HEK293 (cell line): Measurements from ENCODE around the gene ZC3H12C.

Source experiments
- CTCF ChIA-PET: fragments of 350-600 bp; formaldehyde crosslinking; extraction: SDS; loops from one replicate; lab custom pipeline; 2021; ENCODE audit warnings: antibody characterized with exemption; lab: Yijun Ruan, JAX
- POLR2A ChIA-PET: fragments of 300-600 bp; formaldehyde crosslinking; extraction: SDS; loops from one replicate; lab custom pipeline; 2020; ENCODE audit warnings: antibody characterized with exemption, inconsistent platforms; lab: Yijun Ruan, JAX
- H3K27ac ChIP-seq: fragments of 200-500 bp; sonication (Bioruptor generic); 2 replicates; pipeline ENCODE4 v1.5.1; 2014; ENCODE audit warnings: low read depth, low read length, control low read depth, inconsistent platforms; ENCODE audit errors: extremely low read depth
- H3K36me3 ChIP-seq, 2 experiments: fragments of 200-500 bp in 1 of 2; sonication (Bioruptor generic) in 1 of 2; 1 replicate in 1 of 2; 2 replicates in 1 of 2; pipeline ENCODE4 v1.5.1; 2014 to 2017; ENCODE audit warnings: inconsistent platforms in 2 of 2, low read length in 2 of 2; ENCODE audit not compliant: control insufficient read depth in 2 of 2, insufficient read depth in 1 of 2
- H3K4me1 ChIP-seq: fragments of 200-500 bp; sonication (Bioruptor generic); 2 replicates; pipeline ENCODE4 v1.5.1; 2014; ENCODE audit warnings: mild to moderate bottlenecking, low read length, inconsistent platforms; ENCODE audit not compliant: control insufficient read depth, insufficient read depth
- H3K4me3 ChIP-seq: 2 replicates; pipeline ENCODE4 v1.5.1; 2011; ENCODE audit warnings: low read depth, mild to moderate bottlenecking, control low read depth, low read length, moderate library complexity
- H3K9me3 ChIP-seq: fragments of 200-500 bp; sonication (Bioruptor generic); 2 replicates; pipeline ENCODE4 v1.5.1; 2014; ENCODE audit warnings: low read depth, low read length, inconsistent platforms; ENCODE audit not compliant: control insufficient read depth, insufficient read depth
- EGR2 ChIP-seq: fragments of 450-650 bp; formaldehyde crosslinking; IDR thresholded peaks from 2 replicates; pipeline ENCODE4 v1.5.1; 2016; ENCODE audit warnings: low read depth, missing biosample characterization, missing genetic modification characterization
- GLIS2 ChIP-seq: fragments of 450-650 bp; formaldehyde crosslinking; IDR thresholded peaks from 2 replicates; pipeline ENCODE4 v1.5.1; 2016; ENCODE audit warnings: missing biosample characterization, missing genetic modification characterization
- HOXD13 ChIP-seq: sonication (generic); formaldehyde crosslinking; IDR thresholded peaks from 2 replicates; pipeline ENCODE4 v1.8.0; 2022; ENCODE audit warnings: missing genetic modification reagents, borderline replicate concordance
- KLF1 ChIP-seq: fragments of 450-650 bp; formaldehyde crosslinking; IDR thresholded peaks from 2 replicates; pipeline ENCODE4 v1.5.1; 2016; ENCODE audit warnings: missing biosample characterization, missing genetic modification characterization
- KLF10 ChIP-seq: fragments of 450-650 bp; IDR thresholded peaks from 2 replicates; pipeline ENCODE4 v1.5.1; 2018; ENCODE audit warnings: missing biosample characterization, mild to moderate bottlenecking, missing genetic modification characterization
- KLF7 ChIP-seq: fragments of 450-650 bp; formaldehyde crosslinking; IDR thresholded peaks from 2 replicates; pipeline ENCODE4 v1.5.1; 2016; ENCODE audit warnings: missing biosample characterization, missing genetic modification characterization, borderline replicate concordance
- KLF8 ChIP-seq: fragments of 450-650 bp; formaldehyde crosslinking; IDR thresholded peaks from 2 replicates; pipeline ENCODE4 v1.5.1; 2016; ENCODE audit warnings: missing biosample characterization, missing genetic modification characterization
- MZF1 ChIP-seq: fragments of 450-650 bp; formaldehyde crosslinking; IDR thresholded peaks from 2 replicates; pipeline ENCODE4 v1.5.1; 2017; ENCODE audit warnings: missing biosample characterization, missing genetic modification characterization, borderline replicate concordance
- REPIN1 ChIP-seq: fragments of 450-650 bp; formaldehyde crosslinking; IDR thresholded peaks from 2 replicates; pipeline ENCODE4 v1.5.1; 2017; ENCODE audit warnings: missing biosample characterization, missing genetic modification characterization, low read depth
- SP7 ChIP-seq: fragments of 450-650 bp; formaldehyde crosslinking; IDR thresholded peaks from 2 replicates; pipeline ENCODE4 v1.5.1; 2016; ENCODE audit warnings: missing biosample characterization, missing genetic modification characterization
- YY2 ChIP-seq: fragments of 450-650 bp; formaldehyde crosslinking; IDR thresholded peaks from 2 replicates; pipeline ENCODE4 v1.5.1; 2016; ENCODE audit warnings: missing biosample characterization, missing genetic modification characterization
- ZBTB20 ChIP-seq: fragments of 450-650 bp; formaldehyde crosslinking; IDR thresholded peaks from 2 replicates; pipeline ENCODE4 v1.5.1; 2016; ENCODE audit warnings: missing biosample characterization, missing genetic modification characterization
- ZFP37 ChIP-seq: fragments of 450-650 bp; formaldehyde crosslinking; IDR thresholded peaks from 2 replicates; pipeline ENCODE4 v1.5.1; 2016; ENCODE audit warnings: missing biosample characterization, missing genetic modification characterization
- ZNF132 ChIP-seq: fragments of 450-650 bp; formaldehyde crosslinking; IDR thresholded peaks from 2 replicates; pipeline ENCODE4 v1.5.1; 2017; ENCODE audit warnings: missing biosample characterization, missing genetic modification characterization, borderline replicate concordance
- ZNF2 ChIP-seq: fragments of 450-650 bp; formaldehyde crosslinking; IDR thresholded peaks from 2 replicates; pipeline ENCODE4 v1.5.1; 2016; ENCODE audit warnings: missing biosample characterization, missing genetic modification characterization
- ZNF223 ChIP-seq: fragments of 450-650 bp; formaldehyde crosslinking; IDR thresholded peaks from 2 replicates; pipeline ENCODE4 v1.5.1; 2016; ENCODE audit warnings: missing biosample characterization, missing genetic modification characterization
- ZNF266 ChIP-seq: fragments of 450-650 bp; formaldehyde crosslinking; IDR thresholded peaks from 2 replicates; pipeline ENCODE4 v1.5.1; 2016; ENCODE audit warnings: missing biosample characterization, missing genetic modification characterization, low read depth
- ZNF660 ChIP-seq: fragments of 450-650 bp; IDR thresholded peaks from 2 replicates; pipeline ENCODE4 v1.5.1; 2018; ENCODE audit warnings: missing biosample characterization, mild to moderate bottlenecking, missing genetic modification characterization
- ZNF701 ChIP-seq: fragments of 450-650 bp; formaldehyde crosslinking; IDR thresholded peaks from 2 replicates; pipeline ENCODE4 v1.5.1; 2016; ENCODE audit warnings: missing biosample characterization, missing genetic modification characterization
- ZNF747 ChIP-seq: fragments of 450-650 bp; formaldehyde crosslinking; IDR thresholded peaks from 2 replicates; pipeline ENCODE4 v1.5.1; 2016; ENCODE audit warnings: missing biosample characterization, missing genetic modification characterization
- ZNF785 ChIP-seq: fragments of 450-650 bp; formaldehyde crosslinking; IDR thresholded peaks from 2 replicates; pipeline ENCODE4 v1.5.1; 2016; ENCODE audit warnings: missing biosample characterization, missing genetic modification characterization
- ZXDB ChIP-seq: fragments of 450-650 bp; formaldehyde crosslinking; IDR thresholded peaks from 2 replicates; pipeline ENCODE4 v1.5.1; 2016; ENCODE audit warnings: missing biosample characterization, missing genetic modification characterization
- TF ChIP-seq, protein P1 (sequence below): fragments of 450-650 bp; IDR thresholded peaks from 2 replicates; pipeline ENCODE4 v1.5.1; 2018; ENCODE audit warnings: missing biosample characterization, missing genetic modification characterization
- TF ChIP-seq, protein P2 (sequence below): fragments of 450-650 bp; formaldehyde crosslinking; IDR thresholded peaks from 2 replicates; pipeline ENCODE4 v1.5.1; 2016; ENCODE audit warnings: missing biosample characterization, missing genetic modification characterization
- TF ChIP-seq, protein P3 (sequence below): fragments of 450-650 bp; formaldehyde crosslinking; IDR thresholded peaks from 2 replicates; pipeline ENCODE4; 2016; ENCODE audit warnings: missing biosample characterization, missing genetic modification characterization
- TF ChIP-seq, protein P4 (sequence below): sonication (generic); formaldehyde crosslinking; IDR thresholded peaks from 2 replicates; pipeline ENCODE4 v1.8.1; 2022; ENCODE audit warnings: mild to moderate bottlenecking, moderate library complexity, missing genetic modification reagents
- TF ChIP-seq, protein P5 (sequence below): fragments of 450-650 bp; formaldehyde crosslinking; IDR thresholded peaks from 2 replicates; pipeline ENCODE4 v1.5.1; 2017; ENCODE audit warnings: missing biosample characterization, mild to moderate bottlenecking, missing genetic modification characterization, moderate library complexity
- TF ChIP-seq, protein P6 (sequence below): fragments of 450-650 bp; formaldehyde crosslinking; IDR thresholded peaks from 2 replicates; pipeline ENCODE4 v1.5.1; 2017; ENCODE audit warnings: missing biosample characterization, missing genetic modification characterization

ZC3H12C gene

DNA sequence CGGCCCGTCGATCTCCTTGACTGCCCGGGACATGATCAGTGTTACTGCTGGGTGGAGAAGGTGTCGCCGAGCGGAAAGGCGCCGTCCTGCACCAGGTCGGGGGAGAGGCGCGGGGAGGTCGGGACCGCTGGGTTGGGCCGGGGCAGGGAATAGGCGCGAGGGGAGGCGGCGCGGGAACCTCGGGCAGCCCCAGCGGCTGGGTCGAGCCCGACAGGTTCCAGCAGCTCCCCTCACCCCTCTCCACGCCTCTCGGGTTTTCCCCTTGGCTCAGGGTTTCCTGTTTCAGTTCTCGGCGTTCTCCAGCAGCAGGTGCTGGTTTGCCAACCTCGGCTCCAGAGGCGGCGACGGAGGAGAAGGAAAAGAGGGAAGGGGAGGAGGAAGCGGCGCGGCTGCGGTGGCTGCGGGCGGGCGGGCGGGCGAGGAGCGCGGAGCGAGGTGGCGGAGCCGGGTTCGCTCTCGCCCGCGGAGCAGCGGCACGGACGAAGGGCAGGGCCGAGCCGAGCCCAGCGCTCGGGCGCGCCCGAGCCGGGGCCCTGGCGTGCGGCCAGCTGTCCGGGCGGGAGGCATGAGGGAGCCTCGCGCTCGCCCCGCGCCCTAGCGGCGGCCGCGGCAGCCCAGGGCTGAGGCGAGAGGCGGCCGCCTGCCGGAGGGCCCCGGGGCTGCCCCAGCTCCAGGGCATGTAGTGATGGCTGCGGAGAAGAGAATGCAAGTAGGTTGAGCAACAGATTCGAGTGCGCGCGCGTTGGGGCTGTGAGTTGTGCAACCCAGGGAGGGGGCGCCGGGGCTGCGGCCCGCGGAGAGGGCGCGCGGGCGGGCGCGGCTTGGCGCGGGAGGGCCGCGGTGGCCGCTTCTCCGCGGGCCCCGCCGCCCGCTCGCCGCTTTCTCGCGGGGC lies at the start of gene ZC3H12C:
Gene ZC3H12C, plus strand, starts transcription at position 878 of the 892 bp plus-strand sequence. CDS start 20 bp downstream, outside the sequence.
- no peaks in the 10 kb centered on the region for H3K36me3 ChIP-seq
- peak within 1 kb of the TSS; percentile 91 for H3K4me3 ChIP-seq
- POLR2A ChIA-PET = interaction anchor here (0.6 to 1.6 kb wide), 3 partner anchors 10 to 38 kb away, joined by 3 to 8 read pairs (median 3); no protein-coding TSS in a partner anchor
- no peaks in the 10 kb centered on the region for H3K9me3 ChIP-seq
- H3K4me1 ChIP-seq = no peaks in the 10 kb centered on the region
- CTCF ChIA-PET = interaction anchor here (0.7 to 2.1 kb wide), 7 partner anchors 14 to 144 kb away, joined by 3 to 9 read pairs (median 4); no protein-coding TSS in a partner anchor
- H3K27ac ChIP-seq = peak within 1 kb of the TSS; percentile 93
- no peak for TF ChIP-seq ZNF701 (tag by site-specific recombination)
- TF ChIP-seq ZNF785 (tag by site-specific recombination) = 0 out of 2 replicates have a peak, but pooled peaks have one; percentile 18
- no peak for TF ChIP-seq YY2
- TF ChIP-seq ZFP37 (tag by site-specific recombination) = peak; percentile 75; the same call in 1 of the 2 replicates
- TF ChIP-seq ZNF223 (tag by site-specific recombination) = no peak
- TF ChIP-seq, protein P1, sequence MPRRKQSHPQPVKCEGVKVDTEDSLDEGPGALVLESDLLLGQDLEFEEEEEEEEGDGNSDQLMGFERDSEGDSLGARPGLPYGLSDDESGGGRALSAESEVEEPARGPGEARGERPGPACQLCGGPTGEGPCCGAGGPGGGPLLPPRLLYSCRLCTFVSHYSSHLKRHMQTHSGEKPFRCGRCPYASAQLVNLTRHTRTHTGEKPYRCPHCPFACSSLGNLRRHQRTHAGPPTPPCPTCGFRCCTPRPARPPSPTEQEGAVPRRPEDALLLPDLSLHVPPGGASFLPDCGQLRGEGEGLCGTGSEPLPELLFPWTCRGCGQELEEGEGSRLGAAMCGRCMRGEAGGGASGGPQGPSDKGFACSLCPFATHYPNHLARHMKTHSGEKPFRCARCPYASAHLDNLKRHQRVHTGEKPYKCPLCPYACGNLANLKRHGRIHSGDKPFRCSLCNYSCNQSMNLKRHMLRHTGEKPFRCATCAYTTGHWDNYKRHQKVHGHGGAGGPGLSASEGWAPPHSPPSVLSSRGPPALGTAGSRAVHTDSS = 0 out of 2 replicates have a peak, but pooled peaks have one; percentile 3
- TF ChIP-seq GLIS2 (tag by site-specific recombination) = peak; percentile 74
- TF ChIP-seq EGR2 = no peak
- TF ChIP-seq KLF7 = no peak
- TF ChIP-seq KLF10 = no peak
- TF ChIP-seq, protein P2, sequence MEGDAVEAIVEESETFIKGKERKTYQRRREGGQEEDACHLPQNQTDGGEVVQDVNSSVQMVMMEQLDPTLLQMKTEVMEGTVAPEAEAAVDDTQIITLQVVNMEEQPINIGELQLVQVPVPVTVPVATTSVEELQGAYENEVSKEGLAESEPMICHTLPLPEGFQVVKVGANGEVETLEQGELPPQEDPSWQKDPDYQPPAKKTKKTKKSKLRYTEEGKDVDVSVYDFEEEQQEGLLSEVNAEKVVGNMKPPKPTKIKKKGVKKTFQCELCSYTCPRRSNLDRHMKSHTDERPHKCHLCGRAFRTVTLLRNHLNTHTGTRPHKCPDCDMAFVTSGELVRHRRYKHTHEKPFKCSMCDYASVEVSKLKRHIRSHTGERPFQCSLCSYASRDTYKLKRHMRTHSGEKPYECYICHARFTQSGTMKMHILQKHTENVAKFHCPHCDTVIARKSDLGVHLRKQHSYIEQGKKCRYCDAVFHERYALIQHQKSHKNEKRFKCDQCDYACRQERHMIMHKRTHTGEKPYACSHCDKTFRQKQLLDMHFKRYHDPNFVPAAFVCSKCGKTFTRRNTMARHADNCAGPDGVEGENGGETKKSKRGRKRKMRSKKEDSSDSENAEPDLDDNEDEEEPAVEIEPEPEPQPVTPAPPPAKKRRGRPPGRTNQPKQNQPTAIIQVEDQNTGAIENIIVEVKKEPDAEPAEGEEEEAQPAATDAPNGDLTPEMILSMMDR (tag by site-specific recombination) = peak; percentile 67
- peak; percentile 60; the same call in 1 of the 2 replicates for TF ChIP-seq ZXDB (tag by site-specific recombination)
- peak; percentile 76; the same call in 1 of the 2 replicates for TF ChIP-seq ZBTB20 (tag by site-specific recombination)
- TF ChIP-seq, protein P3, sequence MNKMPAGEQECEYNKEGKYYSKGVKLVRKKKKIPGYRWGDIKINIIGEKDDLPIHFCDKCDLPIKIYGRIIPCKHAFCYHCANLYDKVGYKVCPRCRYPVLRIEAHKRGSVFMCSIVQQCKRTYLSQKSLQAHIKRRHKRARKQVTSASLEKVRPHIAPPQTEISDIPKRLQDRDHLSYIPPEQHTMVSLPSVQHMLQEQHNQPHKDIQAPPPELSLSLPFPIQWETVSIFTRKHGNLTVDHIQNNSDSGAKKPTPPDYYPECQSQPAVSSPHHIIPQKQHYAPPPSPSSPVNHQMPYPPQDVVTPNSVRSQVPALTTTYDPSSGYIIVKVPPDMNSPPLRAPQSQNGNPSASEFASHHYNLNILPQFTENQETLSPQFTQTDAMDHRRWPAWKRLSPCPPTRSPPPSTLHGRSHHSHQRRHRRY (tag by site-specific recombination) = no peak
- no peak for TF ChIP-seq ZNF747 (tag by site-specific recombination)
- peak; percentile 12; the same call in 1 of the 2 replicates for TF ChIP-seq SP7 (tag by site-specific recombination)
- TF ChIP-seq, protein P4, sequence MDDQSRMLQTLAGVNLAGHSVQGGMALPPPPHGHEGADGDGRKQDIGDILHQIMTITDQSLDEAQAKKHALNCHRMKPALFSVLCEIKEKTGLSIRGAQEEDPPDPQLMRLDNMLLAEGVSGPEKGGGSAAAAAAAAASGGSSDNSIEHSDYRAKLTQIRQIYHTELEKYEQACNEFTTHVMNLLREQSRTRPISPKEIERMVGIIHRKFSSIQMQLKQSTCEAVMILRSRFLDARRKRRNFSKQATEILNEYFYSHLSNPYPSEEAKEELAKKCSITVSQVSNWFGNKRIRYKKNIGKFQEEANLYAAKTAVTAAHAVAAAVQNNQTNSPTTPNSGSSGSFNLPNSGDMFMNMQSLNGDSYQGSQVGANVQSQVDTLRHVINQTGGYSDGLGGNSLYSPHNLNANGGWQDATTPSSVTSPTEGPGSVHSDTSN (CRISPR knock-in tag) = 0 out of 2 replicates have a peak, but pooled peaks have one; percentile 32
- 0 out of 2 replicates have a peak, but pooled peaks have one; percentile 12 for TF ChIP-seq KLF1
- no peak for TF ChIP-seq HOXD13
- 0 out of 2 replicates have a peak, but pooled peaks have one; percentile 3 for TF ChIP-seq ZNF660
- TF ChIP-seq, protein P5, sequence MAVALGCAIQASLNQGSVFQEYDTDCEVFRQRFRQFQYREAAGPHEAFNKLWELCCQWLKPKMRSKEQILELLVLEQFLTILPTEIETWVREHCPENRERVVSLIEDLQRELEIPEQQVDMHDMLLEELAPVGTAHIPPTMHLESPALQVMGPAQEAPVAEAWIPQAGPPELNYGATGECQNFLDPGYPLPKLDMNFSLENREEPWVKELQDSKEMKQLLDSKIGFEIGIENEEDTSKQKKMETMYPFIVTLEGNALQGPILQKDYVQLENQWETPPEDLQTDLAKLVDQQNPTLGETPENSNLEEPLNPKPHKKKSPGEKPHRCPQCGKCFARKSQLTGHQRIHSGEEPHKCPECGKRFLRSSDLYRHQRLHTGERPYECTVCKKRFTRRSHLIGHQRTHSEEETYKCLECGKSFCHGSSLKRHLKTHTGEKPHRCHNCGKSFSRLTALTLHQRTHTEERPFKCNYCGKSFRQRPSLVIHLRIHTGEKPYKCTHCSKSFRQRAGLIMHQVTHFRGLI (tag by site-specific recombination) = 0 out of 2 replicates have a peak, but pooled peaks have one; percentile 56
- TF ChIP-seq, protein P6, sequence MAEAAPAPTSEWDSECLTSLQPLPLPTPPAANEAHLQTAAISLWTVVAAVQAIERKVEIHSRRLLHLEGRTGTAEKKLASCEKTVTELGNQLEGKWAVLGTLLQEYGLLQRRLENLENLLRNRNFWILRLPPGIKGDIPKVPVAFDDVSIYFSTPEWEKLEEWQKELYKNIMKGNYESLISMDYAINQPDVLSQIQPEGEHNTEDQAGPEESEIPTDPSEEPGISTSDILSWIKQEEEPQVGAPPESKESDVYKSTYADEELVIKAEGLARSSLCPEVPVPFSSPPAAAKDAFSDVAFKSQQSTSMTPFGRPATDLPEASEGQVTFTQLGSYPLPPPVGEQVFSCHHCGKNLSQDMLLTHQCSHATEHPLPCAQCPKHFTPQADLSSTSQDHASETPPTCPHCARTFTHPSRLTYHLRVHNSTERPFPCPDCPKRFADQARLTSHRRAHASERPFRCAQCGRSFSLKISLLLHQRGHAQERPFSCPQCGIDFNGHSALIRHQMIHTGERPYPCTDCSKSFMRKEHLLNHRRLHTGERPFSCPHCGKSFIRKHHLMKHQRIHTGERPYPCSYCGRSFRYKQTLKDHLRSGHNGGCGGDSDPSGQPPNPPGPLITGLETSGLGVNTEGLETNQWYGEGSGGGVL (tag by site-specific recombination) = peak; percentile 79
- TF ChIP-seq ZNF132 = no peak
- no peak for TF ChIP-seq MZF1 (tag by site-specific recombination)
- peak; percentile 57; the same call in 1 of the 2 replicates for TF ChIP-seq KLF8 (tag by site-specific recombination)
- no peak for TF ChIP-seq ZNF266
- TF ChIP-seq ZNF2 (tag by site-specific recombination) = 0 out of 2 replicates have a peak, but pooled peaks have one; percentile 23
- no peak for TF ChIP-seq REPIN1 (tag by site-specific recombination)
